NCI-H526 treated with DMSO at 0.1 percent for 48 hours (cell line): Measurements from ENCODE around the gene LTC4S.

Experiments used
- DNase-seq: peaks from one replicate; lab custom pipeline; 2025; lab: John Stamatoyannopoulos, UW

The LTC4S gene

DNA sequence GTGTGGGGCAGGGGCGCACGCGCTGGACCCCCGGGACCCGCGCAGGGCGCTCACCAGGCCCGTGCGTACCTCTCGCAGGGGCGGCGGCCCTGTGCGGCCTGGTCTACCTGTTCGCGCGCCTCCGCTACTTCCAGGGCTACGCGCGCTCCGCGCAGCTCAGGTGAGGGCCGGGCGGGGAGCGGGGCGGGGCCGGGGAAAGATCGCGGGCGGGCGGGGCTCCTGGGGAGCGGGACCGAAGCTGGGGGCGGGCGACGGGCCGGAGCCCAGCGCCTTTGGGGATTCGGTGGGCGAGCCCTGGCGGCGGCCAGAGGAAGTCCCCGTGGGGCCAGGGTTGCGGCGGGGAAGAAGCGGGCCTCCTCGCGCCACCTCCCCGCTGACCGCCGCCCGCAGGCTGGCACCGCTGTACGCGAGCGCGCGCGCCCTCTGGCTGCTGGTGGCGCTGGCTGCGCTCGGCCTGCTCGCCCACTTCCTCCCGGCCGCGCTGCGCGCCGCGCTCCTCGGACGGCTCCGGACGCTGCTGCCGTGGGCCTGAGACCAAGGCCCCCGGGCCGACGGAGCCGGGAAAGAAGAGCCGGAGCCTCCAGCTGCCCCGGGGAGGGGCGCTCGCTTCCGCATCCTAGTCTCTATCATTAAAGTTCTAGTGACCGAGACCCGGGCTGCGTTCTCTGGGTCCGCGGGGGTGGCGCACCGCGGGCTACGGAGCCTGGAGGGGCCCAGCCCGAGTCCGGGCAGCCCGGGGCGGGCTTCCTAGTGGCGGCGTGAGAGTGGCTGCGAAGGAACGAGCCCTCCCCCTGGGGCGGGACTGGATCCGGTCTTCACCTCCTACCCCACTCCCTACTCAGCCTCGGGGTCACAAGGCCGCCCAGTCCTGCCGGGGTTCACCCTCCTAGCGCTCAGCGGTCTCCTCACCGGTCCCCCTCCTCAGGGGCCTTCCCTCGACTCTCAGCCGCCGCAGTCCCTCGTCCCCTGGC lies 2.4 kb downstream of the LTC4S start:
- DNase-seq = peak; percentile 60

- no peak for DNase-seq
Observed at GRCh38 chr5:179796877-179797608, 3.3 kb downstream of the LTC4S start.

DNA sequence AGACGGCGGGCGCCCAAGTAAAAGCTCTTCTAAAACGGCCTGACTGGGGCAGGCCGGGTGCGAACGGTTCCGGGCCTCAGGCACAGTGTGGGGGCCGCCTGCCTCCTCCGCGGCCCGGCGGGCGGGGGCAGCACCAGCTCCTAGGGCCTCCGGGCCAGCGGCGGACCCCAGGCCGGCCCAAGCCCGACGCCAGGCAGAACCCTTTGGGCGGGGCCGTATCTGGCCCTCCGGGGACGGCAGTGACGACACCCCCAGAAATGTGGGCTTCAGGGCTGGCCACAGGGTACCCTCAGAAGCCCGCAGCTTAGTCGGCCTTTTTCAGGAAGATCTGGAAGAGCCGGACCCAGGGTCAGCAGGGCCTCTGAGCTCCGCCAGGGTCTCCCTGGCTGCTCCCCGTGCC lies 4.0 kb downstream of the LTC4S start:
- DNase-seq = no peak

- DNase-seq = no peak
Observed at GRCh38 chr5:179798144-179798770, 4.5 kb downstream of the LTC4S start.

DNA sequence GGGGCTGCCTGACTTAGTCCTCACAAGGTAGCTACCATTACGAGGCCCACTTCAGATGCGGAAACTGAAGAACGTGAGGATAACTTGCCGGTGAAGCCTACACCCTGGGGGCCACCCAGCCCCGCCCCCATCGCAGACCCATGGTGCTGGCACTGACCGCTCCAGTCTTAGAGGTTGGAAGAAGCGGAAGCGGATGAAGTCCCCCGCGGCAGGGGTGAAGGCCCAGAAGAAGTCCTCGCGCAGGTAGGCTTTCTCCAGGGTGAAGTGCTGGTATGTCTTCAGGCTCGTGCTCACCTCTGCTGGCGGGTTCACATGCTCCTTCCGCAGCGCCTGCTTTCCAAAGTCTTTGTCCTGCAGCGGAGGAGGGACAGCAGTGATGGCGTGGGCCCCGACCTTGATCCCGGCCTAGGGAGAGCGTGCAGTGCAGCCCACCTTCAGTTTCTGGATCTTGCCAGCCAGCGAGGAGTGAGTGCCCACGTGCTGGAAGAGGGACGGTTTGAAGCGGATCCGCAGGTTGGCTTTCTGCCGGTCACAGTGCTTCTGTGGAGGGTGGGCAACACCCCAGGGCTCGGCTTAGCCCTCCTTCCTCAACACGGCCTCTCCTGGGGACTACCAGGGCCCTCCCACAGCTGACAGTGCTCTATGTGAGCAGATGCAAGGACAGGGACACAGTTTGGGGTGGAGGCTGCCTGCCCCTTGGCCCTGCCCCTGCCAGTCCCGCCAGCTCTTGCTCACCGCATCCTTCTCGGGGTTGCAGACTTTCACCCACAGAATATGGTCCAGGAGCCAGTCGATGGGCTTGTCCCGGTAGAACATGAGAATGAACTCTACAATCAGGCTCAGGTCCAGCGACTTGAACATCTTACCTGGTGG lies 5.2 kb downstream of the LTC4S start:
- no peak for DNase-seq

DNA sequence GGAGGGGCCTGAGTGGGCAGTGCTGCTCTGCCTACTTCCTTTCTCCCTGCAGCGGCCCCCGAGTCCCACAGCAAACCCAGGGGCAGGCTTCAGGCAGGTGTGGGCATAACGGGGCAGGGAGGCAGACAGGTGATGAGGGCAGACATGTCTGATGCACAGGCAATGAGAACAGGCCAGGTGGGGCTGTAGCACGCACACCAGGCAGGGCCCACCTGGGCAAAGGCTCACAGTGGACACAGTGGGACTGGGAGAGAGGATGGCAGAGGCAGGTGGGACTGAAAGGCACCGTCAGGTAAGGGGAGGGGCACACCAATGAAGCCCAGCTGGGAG lies 5.8 kb downstream of the LTC4S start:
- DNase-seq = no peak

DNA sequence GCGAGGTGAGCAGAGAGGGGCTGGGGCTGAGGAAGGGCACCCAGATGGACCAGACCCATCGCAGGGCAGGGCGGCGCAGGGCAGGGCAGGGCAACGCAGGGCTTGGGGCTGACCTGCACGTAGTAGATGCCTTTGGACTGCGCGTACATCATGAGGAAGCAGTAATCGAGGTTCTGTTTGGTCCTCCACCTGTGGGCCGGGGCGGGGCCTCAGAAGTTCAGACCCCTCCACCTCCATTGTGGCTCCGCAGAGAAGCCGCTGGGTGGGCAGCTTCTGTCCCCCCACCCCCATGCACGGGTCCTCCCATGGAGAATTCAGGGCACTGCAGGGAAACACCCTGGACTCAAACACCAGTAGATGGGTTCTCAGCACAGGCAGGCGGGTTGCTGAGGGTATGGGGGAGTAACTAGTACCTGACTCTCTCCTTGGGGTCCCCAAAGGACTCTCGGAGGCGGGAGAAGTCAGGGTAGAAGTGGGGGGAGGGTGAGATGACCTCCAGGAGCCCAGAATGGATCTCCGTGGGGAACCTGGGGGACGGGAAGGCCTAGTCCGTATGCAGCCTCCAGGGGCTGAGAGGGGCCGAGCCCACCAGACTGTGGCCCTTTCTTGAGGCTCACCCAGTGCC lies 6.4 kb downstream of the LTC4S start:
- no peak for DNase-seq

- no peak for DNase-seq
Observed at GRCh38 chr5:179800696-179801201, 7.0 kb downstream of the LTC4S start.

GRCh38 chr5:179801304-179802206 lies 7.8 kb downstream of the LTC4S start:
- peak; percentile 24 for DNase-seq

GRCh38 chr5:179802207-179802883 lies 8.6 kb downstream of the LTC4S start:
- DNase-seq = no peak

DNA sequence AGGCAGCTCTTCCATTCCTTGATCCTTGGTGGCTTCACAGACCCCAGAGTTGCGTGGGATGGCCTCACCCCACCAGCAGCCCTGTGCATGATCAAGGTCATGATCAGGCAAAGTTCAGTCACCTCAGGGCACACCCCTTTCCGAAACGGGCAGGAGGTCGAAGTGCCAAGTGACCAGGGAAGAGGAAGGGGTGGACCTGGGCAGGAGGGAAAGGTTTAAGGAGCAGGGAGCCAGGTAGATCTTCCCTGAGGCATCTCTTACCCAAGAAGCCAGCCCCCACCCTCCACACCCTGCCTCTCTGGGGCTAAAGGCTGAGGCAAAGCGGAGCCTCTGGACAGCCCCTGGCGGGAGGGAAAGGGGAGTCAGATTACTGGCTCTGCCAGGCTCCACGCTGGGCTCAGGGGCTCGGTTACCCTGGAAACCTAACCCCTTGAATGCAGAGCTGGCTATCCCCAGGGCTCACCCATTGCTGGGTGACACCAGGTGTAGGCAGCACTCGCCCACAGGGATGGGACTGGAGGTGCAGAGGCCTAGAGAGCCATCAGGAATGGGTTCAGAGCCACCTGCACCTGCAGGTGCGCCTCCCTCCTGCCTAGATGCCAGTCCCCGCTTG lies 9.3 kb downstream of the LTC4S start:
- DNase-seq = peak; percentile 47

DNA sequence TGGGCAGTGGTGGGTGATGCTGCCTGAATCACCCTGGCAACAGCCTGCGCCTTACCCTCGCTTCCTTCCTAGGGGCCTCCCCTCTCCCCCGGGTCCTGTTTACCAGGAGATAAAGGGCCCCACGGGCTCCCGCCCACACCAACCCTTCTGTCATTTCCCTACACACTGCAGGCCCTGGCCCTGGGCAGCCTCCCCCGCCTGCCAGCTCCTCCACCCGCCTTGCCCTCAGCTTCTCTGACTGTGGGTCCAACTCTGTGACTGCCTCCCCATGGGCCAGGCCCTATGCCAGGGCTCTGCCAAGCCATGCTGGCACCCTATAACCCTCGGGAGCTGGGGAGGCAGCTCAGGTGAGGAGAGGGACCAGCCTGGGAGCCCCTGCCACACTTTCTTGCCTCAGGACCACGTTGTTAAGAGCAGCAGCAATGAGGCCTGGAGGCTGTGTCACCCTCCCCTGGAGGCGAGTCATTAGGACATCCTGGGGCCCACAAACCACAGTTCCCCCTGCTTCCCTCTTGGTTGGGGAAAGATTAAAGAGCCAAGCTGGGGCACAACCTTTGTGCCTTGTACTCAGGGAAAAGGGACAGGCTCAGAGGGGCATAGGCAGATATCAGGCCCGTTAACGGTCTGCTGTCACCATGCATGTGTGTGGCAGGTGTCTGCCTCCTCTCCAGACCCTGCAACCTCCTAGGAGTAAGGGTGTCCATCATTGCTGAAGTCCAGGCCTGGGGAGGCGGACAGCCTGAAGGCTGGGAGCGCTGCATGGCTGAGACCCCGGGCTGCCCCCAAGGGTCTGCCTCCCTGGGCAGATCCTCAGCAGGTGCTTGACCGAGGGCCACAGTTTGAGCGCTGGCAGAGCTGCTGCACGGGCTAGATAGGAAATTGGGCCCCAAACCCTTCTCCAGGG lies 10.1 kb downstream of the LTC4S start:
- no peak for DNase-seq

- no peak for DNase-seq
Observed at GRCh38 chr5:179804555-179804947, 10.8 kb downstream of the LTC4S start.

GRCh38 chr5:179805070-179805528 lies 11.3 kb downstream of the LTC4S start:
- no peak for DNase-seq

- DNase-seq = no peak
Observed at GRCh38 chr5:179805529-179806249, 11.9 kb downstream of the LTC4S start.

GRCh38 chr5:179806250-179807048 lies 12.7 kb downstream of the LTC4S start, which contains the start of gene MGAT4B:
Gene MGAT4B, minus strand, starts transcription at chr5:179806866. Its CDS starts 283 bp downstream, at chr5:179806583.
- DNase-seq = peak; percentile 30
